Activated naive CD8-positive, alpha-beta T cell treated with anti-CD3 and anti-CD28 coated beads, Interleukin-2, amount 50 U/mL, for 24 hours (primary cell): ENCODE results near the gene CLCN5.

Experiments
- ATAC-seq: fragments of 150-1000 bp; cut with Tn5 transposase; one replicate; pipeline ENCODE4 v1.10.0; 2021
- DNase-seq: peaks from one replicate; pipeline ENCODE4 v3.0.0; 2021
- H3K27ac Mint-ChIP-seq: one replicate; pipeline ENCODE4 v1.8.0; 2021; ENCODE audit warnings: mild to moderate bottlenecking, mixed read lengths
- H3K27me3 Mint-ChIP-seq: one replicate; pipeline ENCODE4 v1.8.0; 2021; ENCODE audit warnings: mixed read lengths
- H3K36me3 Mint-ChIP-seq: one replicate; pipeline ENCODE4 v1.8.0; 2021; ENCODE audit warnings: low read depth, mixed read lengths
- H3K4me1 Mint-ChIP-seq: one replicate; pipeline ENCODE4 v1.8.0; 2021; ENCODE audit warnings: mixed read lengths
- H3K4me3 Mint-ChIP-seq: one replicate; pipeline ENCODE4 v1.8.0; 2021; ENCODE audit warnings: mild to moderate bottlenecking, moderate library complexity, mixed read lengths
- H3K9me3 Mint-ChIP-seq: one replicate; pipeline ENCODE4 v1.8.0; 2021; ENCODE audit warnings: mixed read lengths

The CLCN5 gene

GRCh38 chrX:49912861-49913260, 9.5 kb upstream of the CLCN5 start:
- no peak overlapping the region for H3K27ac Mint-ChIP-seq
- no peak for ATAC-seq
- no peak overlapping the region for H3K4me3 Mint-ChIP-seq

GRCh38 chrX:49915361-49916222, 6.8 kb upstream of the CLCN5 start:
- Mint-ChIP-seq H3K4me1 (peaks cover 2% of the 10 kb centered on the region), H3K27ac (no peak overlapping the region), H3K4me3 (no peak overlapping the region), H3K36me3 (no peaks in the 10 kb centered on the region), H3K27me3 (no peaks in the 10 kb centered on the region), H3K9me3 (no peaks in the 10 kb centered on the region)
- ATAC-seq: peak; percentile 61
- peak; percentile 26 for DNase-seq

More at GRCh38 chrX:49912861-49913260, 9.5 kb upstream of the CLCN5 start:
- DNase-seq: no peak
- no peaks in the 10 kb centered on the region for H3K9me3 Mint-ChIP-seq
- H3K4me1 Mint-ChIP-seq: peaks cover 14% of the 10 kb centered on the region
- no peaks in the 10 kb centered on the region for H3K36me3 Mint-ChIP-seq
- no peaks in the 10 kb centered on the region for H3K27me3 Mint-ChIP-seq

- DNase-seq: peak; percentile 21
- Mint-ChIP-seq H3K27me3 (no peaks in the 10 kb centered on the region), H3K4me1 (peaks cover 13% of the 10 kb centered on the region), H3K4me3 (no peak overlapping the region), H3K9me3 (no peaks in the 10 kb centered on the region), H3K36me3 (peaks cover 2% of the 10 kb centered on the region), H3K27ac (no peak overlapping the region)
- no peak for ATAC-seq
Measured at GRCh38 chrX:49919617-49920016, 2.8 kb upstream of the CLCN5 start.

- H3K27me3 Mint-ChIP-seq: no peaks in the 10 kb centered on the region
- H3K36me3 Mint-ChIP-seq: peaks cover 6% of the 10 kb centered on the region
- no peak overlapping the region for H3K4me3 Mint-ChIP-seq
- H3K9me3 Mint-ChIP-seq: no peaks in the 10 kb centered on the region
- ATAC-seq (no peak), DNase-seq (no peak)
- peaks cover 14% of the 10 kb centered on the region for H3K4me1 Mint-ChIP-seq
- H3K27ac Mint-ChIP-seq: no peak overlapping the region
Measured at GRCh38 chrX:49921109-49921508, 1.3 kb upstream of the CLCN5 start.

GRCh38 chrX:49925176-49925575, 2.8 kb downstream of the CLCN5 start:
- Mint-ChIP-seq H3K27me3 (no peaks in the 10 kb centered on the region), H3K27ac (no peak overlapping the region)
- ATAC-seq: no peak

GRCh38 chrX:49930039-49930438, 7.6 kb downstream of the CLCN5 start:
- H3K27ac Mint-ChIP-seq: no peak overlapping the region
- peaks cover 6% of the 10 kb centered on the region for H3K4me1 Mint-ChIP-seq
- DNase-seq (no peak), ATAC-seq (no peak)
- peaks cover 7% of the 10 kb centered on the region for H3K36me3 Mint-ChIP-seq
- no peaks in the 10 kb centered on the region for H3K9me3 Mint-ChIP-seq
- no peak overlapping the region for H3K4me3 Mint-ChIP-seq
- H3K27me3 Mint-ChIP-seq: no peaks in the 10 kb centered on the region

More at GRCh38 chrX:49925176-49925575, 2.8 kb downstream of the CLCN5 start:
- Mint-ChIP-seq H3K4me3 (no peak overlapping the region), H3K9me3 (no peaks in the 10 kb centered on the region), H3K36me3 (peaks cover 13% of the 10 kb centered on the region), H3K4me1 (peaks cover 14% of the 10 kb centered on the region)
- no peak for DNase-seq

GRCh38 chrX:49932791-49933190, 10.4 kb downstream of the CLCN5 start:
- Mint-ChIP-seq H3K27me3 (no peaks in the 10 kb centered on the region), H3K9me3 (no peaks in the 10 kb centered on the region)

GRCh38 chrX:49934148-49934547, 11.8 kb downstream of the CLCN5 start:
- no peak overlapping the region for H3K27ac Mint-ChIP-seq
- no peaks in the 10 kb centered on the region for H3K9me3 Mint-ChIP-seq
- no peaks in the 10 kb centered on the region for H3K36me3 Mint-ChIP-seq
- H3K4me1 Mint-ChIP-seq: peaks cover 6% of the 10 kb centered on the region
- H3K4me3 Mint-ChIP-seq: no peak overlapping the region
- ATAC-seq (no peak), DNase-seq (no peak)
- H3K27me3 Mint-ChIP-seq: no peaks in the 10 kb centered on the region

More at GRCh38 chrX:49932791-49933190, 10.4 kb downstream of the CLCN5 start:
- Mint-ChIP-seq H3K4me3 (no peak overlapping the region), H3K4me1 (peaks cover 6% of the 10 kb centered on the region), H3K27ac (no peak overlapping the region), H3K36me3 (no peaks in the 10 kb centered on the region)
- no peak for DNase-seq
- ATAC-seq: no peak

- Mint-ChIP-seq H3K27ac (no peak overlapping the region), H3K9me3 (no peaks in the 10 kb centered on the region), H3K4me1 (peaks cover 6% of the 10 kb centered on the region), H3K36me3 (no peaks in the 10 kb centered on the region), H3K4me3 (no peak overlapping the region), H3K27me3 (no peaks in the 10 kb centered on the region)
- DNase-seq: no peak
- ATAC-seq: no peak
Measured at GRCh38 chrX:49934729-49935128, 12.3 kb downstream of the CLCN5 start.

- DNase-seq: no peak
- ATAC-seq: no peak
- peaks cover 5% of the 10 kb centered on the region for H3K4me1 Mint-ChIP-seq
- H3K4me3 Mint-ChIP-seq: no peak overlapping the region
- no peak overlapping the region for H3K27ac Mint-ChIP-seq
- H3K9me3 Mint-ChIP-seq: no peaks in the 10 kb centered on the region
- H3K27me3 Mint-ChIP-seq: no peaks in the 10 kb centered on the region
- H3K36me3 Mint-ChIP-seq: no peaks in the 10 kb centered on the region
Measured at GRCh38 chrX:49947781-49948180, 25.4 kb downstream of the CLCN5 start.

GRCh38 chrX:49949961-49950360, 27.6 kb downstream of the CLCN5 start:
- ATAC-seq (no peak), DNase-seq (no peak)
- H3K4me3 Mint-ChIP-seq: no peak overlapping the region
- H3K4me1 Mint-ChIP-seq: peaks cover 5% of the 10 kb centered on the region
- H3K27ac Mint-ChIP-seq: no peak overlapping the region
- H3K27me3 Mint-ChIP-seq: no peaks in the 10 kb centered on the region
- no peaks in the 10 kb centered on the region for H3K9me3 Mint-ChIP-seq
- H3K36me3 Mint-ChIP-seq: no peaks in the 10 kb centered on the region

- H3K9me3 Mint-ChIP-seq: no peaks in the 10 kb centered on the region
- no peak overlapping the region for H3K4me3 Mint-ChIP-seq
- ATAC-seq (no peak), DNase-seq (no peak)
- no peaks in the 10 kb centered on the region for H3K27me3 Mint-ChIP-seq
- no peaks in the 10 kb centered on the region for H3K36me3 Mint-ChIP-seq
- peaks cover 5% of the 10 kb centered on the region for H3K4me1 Mint-ChIP-seq
- no peak overlapping the region for H3K27ac Mint-ChIP-seq
Measured at GRCh38 chrX:49951524-49952193, 29.3 kb downstream of the CLCN5 start.

GRCh38 chrX:49956313-49956712, 33.9 kb downstream of the CLCN5 start:
- no peaks in the 10 kb centered on the region for H3K36me3 Mint-ChIP-seq
- DNase-seq: no peak
- no peaks in the 10 kb centered on the region for H3K27me3 Mint-ChIP-seq
- no peaks in the 10 kb centered on the region for H3K9me3 Mint-ChIP-seq
- H3K27ac Mint-ChIP-seq: no peak overlapping the region
- no peak overlapping the region for H3K4me3 Mint-ChIP-seq
- H3K4me1 Mint-ChIP-seq: no peaks in the 10 kb centered on the region
- no peak for ATAC-seq

GRCh38 chrX:49958727-49959485, 36.5 kb downstream of the CLCN5 start:
- no peak for ATAC-seq
- DNase-seq: no peak
- no peak overlapping the region for H3K27ac Mint-ChIP-seq

More at GRCh38 chrX:49958727-49959485, 36.5 kb downstream of the CLCN5 start:
- H3K4me1 Mint-ChIP-seq: no peaks in the 10 kb centered on the region
- no peaks in the 10 kb centered on the region for H3K27me3 Mint-ChIP-seq
- no peaks in the 10 kb centered on the region for H3K36me3 Mint-ChIP-seq
- H3K4me3 Mint-ChIP-seq: no peak overlapping the region
- H3K9me3 Mint-ChIP-seq: no peaks in the 10 kb centered on the region
